GM21576 (cell line): ENCODE data around the gene COX5A.

Experiments
- ATAC-seq: cut with Tn5 transposase; IDR thresholded peaks from one replicate; pipeline ENCODE4 v1.9.1; 2021; ENCODE audit warnings: mild to moderate bottlenecking, moderate library complexity; ENCODE audit not compliant: unreplicated experiment

COX5A gene

GRCh38 chr15:74873036-74873755 is 64.7 kb downstream of the COX5A start, which contains the start of gene SCAMP2:
SCAMP2 (minus strand) TSS chr15:74873365; CDS start chr15:74873255, 110 bp downstream.
- ATAC-seq = peak; percentile 80

- ATAC-seq = no peak
These were observed 65.2 kb downstream of the COX5A start for GRCh38 chr15:74872702-74873035.

- ATAC-seq = no peak
These were observed 67.2 kb downstream of the COX5A start for GRCh38 chr15:74870436-74871215.
